HG02943 (cell line): ENCODE measurements around the gene GABBR2.

Experiments used
- ATAC-seq: cut with Tn5 transposase; IDR thresholded peaks from one replicate; pipeline ENCODE4 v1.9.1; 2021; ENCODE audit warnings: mild to moderate bottlenecking, low read depth, moderate library complexity; ENCODE audit not compliant: unreplicated experiment

The GABBR2 gene

DNA sequence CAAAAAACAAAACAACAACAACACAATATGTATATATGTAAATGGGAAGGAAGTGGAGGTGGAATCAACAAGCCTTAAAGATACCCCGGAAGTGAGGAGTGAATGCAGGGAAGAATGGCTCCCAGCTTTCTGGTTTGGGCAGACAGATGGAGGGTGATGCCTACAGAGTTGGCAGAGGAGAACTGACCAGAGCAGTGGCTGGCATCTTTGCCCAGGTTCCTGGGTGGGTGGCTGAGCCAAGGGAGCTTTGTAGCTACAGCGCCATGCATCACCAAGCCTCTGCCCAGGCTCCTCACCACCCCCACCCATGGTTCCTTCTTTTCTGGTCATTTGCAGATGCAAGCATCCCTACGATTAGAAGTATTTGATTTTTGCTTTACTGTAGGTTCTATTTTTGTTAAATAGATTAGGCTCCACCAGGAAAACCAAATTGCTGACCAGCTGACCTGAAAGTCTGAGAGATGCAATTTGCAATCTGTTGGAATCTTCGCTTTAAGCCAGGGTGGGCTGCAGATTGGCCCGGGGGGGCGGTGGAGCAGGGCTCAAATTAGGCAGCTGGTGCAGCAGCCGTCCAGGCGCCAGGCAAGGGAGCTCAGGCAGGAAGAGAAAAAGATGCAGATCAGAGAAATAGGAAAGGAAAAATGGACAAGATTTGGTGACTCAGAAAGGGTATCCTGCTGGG is 290.0 kb downstream of the GABBR2 start:
- no peak for ATAC-seq

DNA sequence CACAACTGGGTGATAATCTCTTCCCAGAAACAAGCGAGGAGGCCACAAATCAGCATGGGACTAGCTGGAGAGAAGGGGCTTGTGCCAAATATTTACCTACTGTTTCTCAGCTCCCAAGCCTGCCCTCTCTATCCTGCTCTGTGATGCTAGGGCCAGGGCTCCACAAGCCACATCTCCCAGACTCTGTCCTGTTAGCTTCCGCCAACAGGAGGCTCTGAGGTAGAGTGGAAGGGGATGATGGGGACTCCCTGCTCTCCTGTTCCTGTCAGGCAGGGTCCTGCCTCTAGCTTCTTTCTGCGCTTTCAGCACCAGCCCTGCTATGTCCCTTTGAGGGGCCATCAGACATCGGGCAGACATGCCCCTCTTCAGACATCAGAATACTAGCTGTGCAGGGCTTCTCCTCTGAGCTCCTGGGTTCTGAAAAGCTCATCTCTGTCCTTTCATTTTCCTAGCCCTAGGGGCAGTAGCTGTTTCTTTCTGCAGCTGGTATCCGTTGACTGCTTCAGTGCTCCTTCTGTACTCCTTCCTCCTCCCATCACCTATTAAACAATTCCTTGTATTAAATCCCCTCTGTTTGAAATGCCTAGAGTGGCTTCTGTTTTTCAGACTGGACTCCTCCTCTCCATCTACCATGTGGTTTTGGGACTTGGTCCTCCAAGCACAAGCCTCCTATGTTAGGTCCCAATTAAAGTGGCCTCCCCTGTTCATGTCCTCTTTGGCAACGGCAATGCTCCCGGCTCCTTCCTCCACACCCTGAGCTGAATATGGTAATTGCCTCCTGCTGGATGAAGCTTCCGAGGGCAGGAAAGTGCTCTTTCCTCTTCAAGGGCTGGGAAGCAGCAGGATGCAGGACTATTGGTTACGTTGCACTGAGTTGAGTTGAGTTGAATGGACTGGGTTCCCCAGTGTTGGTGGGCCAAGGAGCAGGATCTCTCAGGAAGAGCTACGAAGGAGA is 292.2 kb downstream of the GABBR2 start:
- ATAC-seq: no peak

DNA sequence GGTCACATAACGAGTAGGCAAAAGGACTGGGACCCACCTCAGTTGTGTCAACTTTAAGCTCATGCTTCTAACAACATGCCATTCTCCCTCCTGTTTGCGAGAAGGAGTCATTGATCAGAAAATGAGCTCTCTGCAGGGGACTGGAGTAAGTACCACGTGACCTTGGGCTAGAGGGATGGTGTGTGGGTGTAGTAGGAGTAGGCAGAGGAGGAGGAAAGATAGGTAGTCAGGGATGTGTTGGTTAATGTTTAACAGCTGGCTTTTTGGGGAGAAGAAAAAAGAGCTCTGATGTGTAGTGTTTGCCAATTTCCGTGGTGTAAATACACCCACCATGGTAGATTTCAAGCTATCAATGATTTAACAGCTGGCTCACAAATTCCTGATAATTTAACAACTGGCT is 293.0 kb downstream of the GABBR2 start:
- ATAC-seq: no peak

DNA sequence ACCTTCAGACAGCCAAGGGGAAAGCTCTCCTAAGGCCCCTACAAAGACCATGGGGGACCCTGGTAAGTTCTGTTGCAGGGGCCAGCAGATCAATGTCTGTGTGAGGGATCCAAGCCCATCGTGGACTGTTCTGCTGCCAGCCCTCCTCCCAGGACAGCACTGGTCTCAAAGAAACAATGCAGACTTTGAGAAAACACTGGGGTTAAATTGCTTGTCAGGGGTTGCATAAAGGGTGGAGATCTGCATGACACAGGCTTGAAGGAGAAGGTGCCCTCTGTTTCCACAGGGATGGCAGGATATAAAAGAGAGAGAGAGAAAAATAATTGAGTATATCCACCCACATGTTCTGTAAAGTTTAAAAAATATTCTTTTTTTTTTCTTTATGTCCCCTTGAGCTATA is 295.7 kb downstream of the GABBR2 start:
- no peak for ATAC-seq

DNA sequence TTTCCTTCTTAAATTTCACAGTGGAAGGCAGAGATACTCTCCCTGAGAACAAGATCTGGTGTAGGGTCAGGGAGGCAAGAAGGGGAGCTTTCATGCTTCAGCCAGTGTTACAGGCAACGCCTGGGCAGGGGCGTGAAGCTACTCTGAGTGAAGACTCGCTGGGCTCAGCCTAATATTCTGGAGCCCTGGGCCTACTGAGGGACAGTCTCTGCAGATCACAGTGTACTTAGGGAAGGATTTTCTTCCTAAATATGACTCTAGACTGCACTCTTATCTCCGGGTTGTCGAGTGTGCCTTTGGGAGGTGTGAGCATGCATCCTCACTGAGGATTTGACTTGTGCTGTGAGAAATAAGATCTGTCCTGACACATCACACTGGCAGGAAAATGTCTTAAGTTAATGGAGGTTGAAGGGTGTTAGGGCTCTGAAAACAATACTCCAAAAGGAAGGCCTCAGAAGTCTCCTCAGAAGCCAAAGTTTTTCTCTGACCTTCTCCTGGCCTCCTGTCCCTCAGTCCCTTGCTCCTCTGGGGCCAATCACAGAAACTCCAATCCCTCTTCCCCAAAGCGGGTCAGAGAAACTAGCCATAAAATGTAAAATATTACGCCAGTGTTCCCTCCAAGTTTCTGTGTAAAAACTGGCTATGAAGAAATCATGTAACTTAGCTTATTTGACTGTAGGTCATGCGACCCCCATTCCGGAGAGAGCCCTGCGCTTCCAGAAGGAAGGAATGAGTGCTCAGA is 296.5 kb downstream of the GABBR2 start:
- no peak for ATAC-seq

DNA sequence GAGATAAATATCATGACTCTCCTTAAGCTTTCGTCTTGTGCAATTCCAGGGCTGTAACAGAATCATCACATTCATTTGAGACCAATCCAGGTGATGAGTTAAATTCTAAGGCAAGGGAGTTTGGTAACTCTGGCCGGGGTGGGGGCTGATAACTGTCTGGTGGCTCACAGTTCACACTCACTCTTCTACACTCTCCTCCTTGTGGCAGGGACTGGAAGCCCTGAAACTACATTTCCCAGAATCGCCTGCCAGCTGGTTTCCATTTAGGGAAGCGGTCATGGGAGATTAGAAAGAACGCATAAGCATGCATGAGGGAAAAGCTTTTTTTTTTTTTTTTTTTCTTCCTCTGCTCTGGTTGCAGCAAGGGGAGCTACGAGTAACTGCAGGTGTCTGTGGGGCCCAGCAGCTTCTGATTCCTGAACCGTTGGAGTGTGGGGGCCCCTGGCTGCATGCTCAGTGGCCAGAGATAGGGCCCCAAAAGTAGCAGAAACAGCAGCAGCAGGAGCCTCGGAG is 298.5 kb downstream of the GABBR2 start:
- no peak for ATAC-seq

DNA sequence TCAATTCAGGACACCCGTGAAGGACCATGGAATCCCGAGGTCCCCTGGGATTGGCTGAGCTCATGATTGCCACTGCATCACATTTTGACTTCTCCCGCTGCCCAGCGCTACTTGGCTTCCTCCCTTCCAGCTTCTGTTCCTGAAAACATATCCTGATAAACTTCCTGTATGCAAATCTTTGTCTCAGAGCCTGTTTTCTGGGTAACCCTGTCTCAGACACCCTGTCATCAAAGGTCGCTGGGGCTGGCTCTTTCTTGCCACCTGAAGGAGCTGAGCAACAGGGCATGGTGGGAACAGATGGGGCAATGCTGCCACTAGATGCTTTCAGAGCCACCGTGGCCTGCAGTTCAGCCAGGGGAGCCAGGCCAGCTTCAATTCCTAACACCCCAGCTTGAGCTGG is 299.0 kb downstream of the GABBR2 start:
- no peak for ATAC-seq

DNA sequence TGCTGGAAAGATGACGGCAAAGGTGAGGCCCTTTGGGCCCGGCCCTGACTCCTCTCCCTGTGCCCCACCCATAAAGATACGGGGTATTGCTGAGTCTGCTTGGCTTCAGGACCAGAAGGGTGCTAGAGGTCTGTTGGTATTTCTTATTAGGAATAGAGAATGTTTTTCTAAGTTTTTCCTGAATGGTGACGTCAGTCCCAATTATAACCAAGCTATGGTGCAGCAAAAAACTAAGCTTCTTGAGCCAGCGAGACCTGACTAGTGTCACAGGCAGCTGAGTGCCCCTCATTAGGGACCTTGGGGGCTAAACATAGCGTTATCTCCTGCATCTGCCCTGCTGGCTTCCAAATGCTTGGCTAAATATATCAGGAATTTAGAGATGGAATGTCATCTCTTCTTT is 302.3 kb downstream of the GABBR2 start:
- ATAC-seq: no peak

DNA sequence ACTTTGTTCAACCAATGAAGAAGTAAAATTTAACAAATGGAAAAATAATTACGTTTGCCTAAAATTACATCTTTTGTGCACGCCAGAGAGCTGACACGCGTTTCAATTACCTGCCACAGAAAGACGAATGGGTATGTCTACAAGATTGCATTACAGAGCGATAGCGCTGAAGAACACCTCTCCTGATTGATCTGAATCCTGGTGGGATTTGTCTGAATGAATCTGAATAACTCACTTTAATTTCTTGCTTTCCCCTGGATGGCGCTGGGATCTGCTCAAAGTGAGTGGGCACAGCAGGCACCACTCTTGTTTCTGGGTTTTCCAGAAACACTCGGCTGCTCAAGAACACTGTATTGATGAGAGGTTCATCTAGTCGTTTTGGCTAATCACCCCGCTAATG is 304.5 kb downstream of the GABBR2 start:
- no peak for ATAC-seq

DNA sequence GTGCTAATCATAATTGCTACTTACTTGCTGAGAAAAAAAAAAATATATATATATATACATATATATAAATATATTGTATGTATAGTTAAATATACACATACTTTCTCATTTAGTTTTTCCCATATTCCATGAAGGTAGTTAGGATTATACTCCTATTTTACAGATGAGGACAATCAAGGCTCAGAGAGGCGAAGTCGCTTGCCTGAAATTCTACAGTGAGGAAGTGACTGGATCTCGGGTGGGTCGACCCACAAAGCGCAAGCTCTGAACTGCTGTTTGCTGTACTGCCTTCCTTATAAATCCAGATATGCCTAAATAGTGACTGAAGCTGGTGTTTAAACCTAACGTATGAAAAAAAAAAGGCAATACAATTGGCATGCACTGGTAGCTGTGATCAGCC is 305.0 kb downstream of the GABBR2 start:
- no peak for ATAC-seq

DNA sequence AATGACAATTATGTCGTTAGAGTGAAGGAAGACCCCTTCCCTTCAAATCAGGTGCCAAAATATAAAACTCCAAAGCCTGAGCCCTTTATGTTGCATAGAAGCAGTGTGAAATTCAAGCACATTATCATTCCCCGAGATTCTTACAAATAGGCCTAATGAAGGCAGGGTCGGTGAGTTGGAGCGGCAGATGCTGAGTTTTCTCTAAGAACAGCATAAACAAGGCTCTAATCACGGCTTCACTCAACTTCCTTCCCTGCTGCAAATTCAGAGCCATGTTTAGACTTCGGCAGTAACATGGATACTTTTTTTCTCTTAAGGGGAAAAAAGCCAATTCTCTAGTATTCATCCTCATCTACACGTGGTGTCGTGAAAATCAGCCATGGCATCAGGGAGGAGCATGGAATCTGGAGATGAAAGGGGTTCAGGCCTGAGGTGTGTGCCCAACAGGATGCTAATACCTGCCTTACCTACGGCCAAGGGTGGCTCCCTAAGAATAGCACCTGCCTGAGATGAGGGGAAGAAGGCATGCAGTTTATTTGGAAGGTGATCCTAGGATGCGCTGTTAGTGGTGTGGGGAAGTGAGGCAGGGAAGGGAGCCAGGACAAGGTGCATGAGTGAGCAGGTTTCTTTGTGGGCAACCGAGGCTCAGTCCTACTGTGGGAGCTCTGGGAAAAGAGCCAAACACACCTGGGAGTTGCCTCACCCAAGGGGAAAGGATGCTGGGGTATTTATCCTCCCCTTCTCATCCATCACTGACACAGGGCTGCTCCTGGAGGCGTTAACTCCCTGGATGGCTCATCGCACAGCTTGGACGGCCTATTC is 306.5 kb downstream of the GABBR2 start:
- ATAC-seq: no peak

DNA sequence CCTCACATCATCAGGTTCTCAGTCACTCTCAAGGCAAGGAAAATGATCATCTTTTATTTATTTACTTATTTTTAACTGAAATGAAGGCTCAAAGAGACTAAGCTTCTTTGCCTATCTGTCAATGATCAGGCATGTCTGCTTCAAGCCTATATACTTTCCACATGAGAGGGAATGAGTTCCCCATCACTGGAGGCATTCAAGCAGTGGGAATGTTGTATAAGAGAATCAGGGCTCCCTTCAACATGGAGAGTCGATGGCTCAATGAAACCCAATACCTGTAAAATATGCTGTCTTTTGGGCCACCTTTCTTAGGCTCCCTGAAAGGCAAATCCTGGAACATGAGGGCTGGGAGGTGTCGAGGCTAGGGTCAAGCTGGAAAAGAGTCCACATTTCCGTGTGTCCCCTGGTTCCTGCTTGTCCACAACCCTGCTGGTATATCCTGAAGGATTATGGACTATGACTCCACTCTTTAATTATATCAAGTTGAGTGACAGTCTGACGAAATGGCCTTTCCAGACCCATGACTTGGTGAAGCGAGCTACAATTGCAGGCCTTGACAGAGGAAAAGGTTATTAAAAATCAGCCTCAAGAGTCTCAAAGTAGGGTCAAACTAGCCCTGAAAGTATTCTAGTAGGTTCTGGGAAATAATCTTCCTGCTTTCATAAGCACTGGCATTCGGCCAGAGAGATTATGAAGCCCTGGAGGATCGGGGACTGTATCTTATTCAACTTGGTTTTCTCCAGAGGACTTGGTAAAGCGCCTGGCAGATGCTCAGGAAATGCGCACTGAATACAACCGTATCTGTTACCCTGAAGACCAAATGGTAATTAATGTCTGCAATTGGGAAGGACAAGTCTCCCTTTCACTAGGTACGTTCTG is 307.4 kb downstream of the GABBR2 start:
- no peak for ATAC-seq

DNA sequence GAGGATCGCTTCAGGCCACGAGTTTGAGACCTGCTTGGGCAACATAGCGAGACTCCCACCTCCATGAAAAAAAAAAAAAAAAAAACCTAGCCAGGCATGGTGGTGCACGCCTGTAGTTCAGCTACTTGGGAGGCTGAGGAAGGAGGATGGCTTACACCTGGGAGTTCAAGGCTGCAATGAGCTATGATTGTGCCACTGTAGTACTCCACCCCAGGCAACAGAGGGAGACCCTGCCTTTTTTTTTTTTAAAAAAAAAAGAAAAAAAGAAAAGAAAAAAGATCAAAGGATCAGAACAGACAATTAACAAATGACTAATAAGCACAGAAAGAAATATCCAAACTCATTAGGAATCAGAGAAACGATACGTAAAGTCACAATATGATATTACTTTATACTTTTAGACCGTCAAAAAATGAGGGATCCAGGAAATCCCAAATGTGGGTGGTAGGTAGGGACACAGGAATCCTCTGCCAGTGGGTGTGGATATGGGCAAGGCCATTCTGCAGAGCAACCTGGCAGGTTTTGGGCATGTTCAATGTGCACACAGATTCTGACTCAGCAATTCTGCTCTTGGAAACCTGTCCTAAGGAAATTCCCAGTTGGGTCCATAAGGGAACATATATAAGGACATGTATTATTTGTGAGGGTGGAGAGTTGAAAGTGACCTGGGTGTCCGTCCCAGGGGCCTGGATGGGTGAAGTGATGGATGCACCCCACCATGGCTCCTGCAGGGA is 308.6 kb downstream of the GABBR2 start:
- ATAC-seq: no peak

DNA sequence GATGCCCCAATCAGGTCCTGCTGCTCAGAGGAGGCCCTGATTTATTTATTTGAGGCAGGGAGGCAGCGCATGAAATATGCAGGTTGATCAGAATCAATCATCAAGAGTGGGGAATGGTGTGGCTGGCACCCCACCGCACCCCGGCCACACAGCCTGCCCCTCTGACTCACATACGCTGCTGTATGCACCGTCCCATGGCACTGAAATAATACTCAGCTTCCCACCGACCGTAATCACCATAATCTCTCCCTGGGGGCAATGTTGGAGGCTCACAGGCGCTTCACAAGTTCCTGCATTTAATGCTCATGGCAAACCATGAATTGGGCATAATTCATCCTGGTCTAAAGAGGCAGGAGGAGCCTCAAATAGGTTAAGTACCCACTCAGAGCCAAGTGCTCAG is 312.1 kb downstream of the GABBR2 start:
- ATAC-seq: no peak

DNA sequence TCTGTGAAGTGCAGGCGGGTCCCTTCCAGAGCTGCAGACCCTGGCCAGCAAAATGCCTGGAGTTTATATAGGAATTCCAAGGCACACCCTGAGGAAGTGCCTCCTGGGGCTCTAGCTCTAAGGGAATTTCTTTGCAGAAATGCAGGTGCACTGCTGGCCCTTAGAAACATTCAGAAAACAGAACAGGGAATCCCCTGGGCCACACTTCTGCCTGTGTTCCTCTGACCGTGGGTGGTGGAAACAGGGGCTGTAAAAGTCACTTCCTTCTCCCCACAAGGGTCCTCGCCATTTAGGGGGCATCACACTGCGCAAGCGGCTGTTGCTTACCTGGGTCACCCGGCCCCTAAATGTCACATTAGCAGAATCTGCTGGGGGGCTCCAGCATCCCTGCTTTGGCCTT is 312.5 kb downstream of the GABBR2 start:
- ATAC-seq: no peak

DNA sequence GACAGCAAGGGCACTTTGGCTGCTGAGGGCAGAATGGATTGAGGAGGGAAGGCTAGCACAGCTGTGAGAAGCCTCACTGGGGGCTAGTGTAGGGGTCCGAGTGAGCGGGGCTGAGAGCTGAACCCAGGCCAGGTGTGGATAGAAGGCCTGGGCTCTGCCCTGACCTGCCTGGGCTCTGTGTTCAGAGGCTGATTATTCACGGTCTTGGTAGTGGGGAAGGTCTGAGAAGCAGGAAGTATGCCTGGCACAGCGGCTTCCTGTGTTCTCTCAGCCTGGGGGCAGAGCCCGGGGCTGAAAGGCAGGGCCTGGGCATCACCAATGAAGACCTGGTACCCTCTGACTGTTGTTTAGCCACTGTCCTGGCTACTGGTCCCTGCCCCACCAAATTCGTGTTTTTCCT is 316.9 kb downstream of the GABBR2 start:
- ATAC-seq: no peak

DNA sequence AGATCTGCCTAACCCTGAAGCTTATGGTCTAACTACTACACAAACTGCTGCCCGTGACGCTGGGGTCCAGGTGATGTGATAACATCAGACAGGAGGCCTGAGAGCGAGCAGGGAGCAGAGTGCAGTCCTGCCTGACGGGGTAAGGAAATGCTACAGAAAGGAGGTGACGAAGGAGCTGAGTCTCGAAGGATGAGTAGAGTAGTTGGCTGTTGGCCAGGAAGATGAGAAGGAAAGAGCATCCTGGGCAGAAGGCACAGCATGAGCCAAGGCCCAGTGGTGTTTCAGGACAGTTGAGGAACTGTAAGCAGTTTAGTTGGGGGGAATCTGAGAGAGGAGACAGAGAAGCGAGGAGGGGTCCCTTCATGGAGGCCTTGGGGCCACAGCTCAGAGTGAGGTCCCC is 317.3 kb downstream of the GABBR2 start:
- ATAC-seq: no peak

DNA sequence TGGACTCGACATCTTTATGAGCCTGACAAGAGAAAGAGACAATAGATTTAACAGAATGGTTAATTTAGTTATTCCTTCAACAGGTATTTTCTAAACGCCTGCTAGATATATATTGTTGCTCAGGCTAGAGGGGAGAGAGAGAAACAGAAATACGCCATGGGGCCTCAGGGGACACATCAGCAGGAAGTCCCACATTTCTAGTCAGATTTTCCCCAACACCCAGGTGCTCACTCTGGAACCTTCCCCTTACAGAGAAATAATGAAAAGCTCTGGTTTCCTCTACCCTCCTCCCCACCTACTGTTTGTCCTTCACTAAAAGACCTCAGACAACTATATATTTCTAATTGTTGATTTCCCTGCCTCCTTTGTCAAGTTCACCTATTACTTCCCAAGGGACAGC is 323.0 kb downstream of the GABBR2 start:
- no peak for ATAC-seq

DNA sequence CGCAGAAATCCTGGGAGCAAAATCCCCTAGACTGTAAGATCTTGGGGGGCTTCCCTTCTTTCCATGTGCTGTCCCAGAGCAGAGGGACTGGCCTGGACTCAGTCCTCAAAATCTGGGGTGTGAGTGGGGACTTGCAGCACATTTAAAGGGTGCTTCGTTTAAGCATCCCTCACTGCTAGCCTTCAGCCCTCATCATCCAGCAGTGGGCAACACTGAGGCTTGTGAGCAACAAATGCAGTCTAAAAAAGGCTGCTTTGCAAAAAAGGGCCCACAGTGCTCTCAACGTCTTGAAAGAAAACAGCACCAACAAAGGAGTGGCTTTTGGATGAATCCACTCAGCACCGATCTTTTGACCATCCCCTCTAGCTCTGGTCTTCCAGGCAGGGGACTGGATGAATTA is 325.0 kb downstream of the GABBR2 start:
- ATAC-seq: no peak
